ENCODE data around the gene SEMA3D. TPM values are rescaled to one million over a fixed set of nuclear protein-coding genes. Genes with fewer than 3 reads are reported as not detected.

The SEMA3D gene
- total and polyA plus RNA-seq, 12 donors = 0.80 to 9.3 (median 6.6) TPM

DNA sequence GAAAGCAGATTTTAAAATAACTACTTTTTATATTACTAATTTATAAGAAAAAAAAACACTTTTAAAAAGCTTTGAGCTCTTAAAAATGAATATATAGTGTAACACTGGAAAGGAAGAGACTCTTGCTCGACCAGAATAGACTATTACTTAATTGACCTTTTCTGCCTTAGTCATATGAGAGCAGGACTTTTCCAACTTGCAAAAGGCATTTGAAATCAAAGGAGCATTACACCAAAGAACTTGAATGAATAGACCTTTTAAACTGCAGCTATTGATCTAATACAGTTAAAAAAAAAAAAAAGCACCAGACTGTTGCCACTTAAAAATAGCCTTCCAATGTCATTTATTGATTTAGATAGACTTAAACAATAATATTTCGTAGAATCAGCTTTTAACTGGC is 17.2 kb upstream of the SEMA3D start:
- Histone ChIP-seq H3K36me3 (replicated peaks in 1 of 2) (no peaks in the 10 kb centered on the region), H3K9me3 (replicated peaks in 1 of 3) (no peaks in the 10 kb centered on the region), H3K4me3 (no peak overlapping the region), H3K4me1 (replicated peaks in 1 of 2) (no peaks in the 10 kb centered on the region), H3K27ac (no peak overlapping the region), H3K27me3 (peaks cover 4% of the 10 kb centered on the region)
- TF ChIP-seq, protein P1, sequence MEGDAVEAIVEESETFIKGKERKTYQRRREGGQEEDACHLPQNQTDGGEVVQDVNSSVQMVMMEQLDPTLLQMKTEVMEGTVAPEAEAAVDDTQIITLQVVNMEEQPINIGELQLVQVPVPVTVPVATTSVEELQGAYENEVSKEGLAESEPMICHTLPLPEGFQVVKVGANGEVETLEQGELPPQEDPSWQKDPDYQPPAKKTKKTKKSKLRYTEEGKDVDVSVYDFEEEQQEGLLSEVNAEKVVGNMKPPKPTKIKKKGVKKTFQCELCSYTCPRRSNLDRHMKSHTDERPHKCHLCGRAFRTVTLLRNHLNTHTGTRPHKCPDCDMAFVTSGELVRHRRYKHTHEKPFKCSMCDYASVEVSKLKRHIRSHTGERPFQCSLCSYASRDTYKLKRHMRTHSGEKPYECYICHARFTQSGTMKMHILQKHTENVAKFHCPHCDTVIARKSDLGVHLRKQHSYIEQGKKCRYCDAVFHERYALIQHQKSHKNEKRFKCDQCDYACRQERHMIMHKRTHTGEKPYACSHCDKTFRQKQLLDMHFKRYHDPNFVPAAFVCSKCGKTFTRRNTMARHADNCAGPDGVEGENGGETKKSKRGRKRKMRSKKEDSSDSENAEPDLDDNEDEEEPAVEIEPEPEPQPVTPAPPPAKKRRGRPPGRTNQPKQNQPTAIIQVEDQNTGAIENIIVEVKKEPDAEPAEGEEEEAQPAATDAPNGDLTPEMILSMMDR (IDR thresholded peaks at IDR 0.05) = no peak
- no peak for TF ChIP-seq POLR2A (IDR thresholded peaks at IDR 0.05)
- intact Hi-C loops (cut with DNase I) = no loop called here
- 66 to 78% (median 71%) methylated on average over 2 of the region's 2 CpGs for WGBS, 4 donors
- DNase-seq = no peak

DNA sequence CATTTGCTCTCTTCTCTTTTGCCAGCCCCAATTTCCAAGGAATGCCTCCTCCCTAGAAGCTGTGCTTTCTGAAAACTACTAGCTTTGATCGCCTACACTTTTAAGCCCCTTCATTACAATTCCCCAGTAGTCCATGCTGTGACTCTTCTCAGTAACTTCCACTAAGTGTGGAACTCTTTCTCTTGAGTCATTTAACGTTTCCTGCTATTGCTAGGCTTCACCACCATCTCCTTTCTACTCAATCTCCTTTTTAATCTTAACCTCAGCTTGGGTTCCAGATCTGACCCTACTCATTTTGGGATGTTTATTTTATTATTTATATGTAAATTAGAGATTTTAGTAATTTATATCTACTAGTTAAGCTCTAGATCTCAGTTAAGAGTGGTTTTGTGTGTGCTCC is 14.4 kb upstream of the SEMA3D start:
- no peaks in the 10 kb centered on the region for H3K36me3 ChIP-seq (replicated peaks in 1 of 2)
- no peaks in the 10 kb centered on the region for H3K4me1 ChIP-seq (replicated peaks in 1 of 2)
- no peak overlapping the region for H3K4me3 ChIP-seq
- H3K9me3 ChIP-seq (replicated peaks in 1 of 3) = no peaks in the 10 kb centered on the region
- TF ChIP-seq, protein P1 (IDR thresholded peaks at IDR 0.05) = no peak
- no peak for TF ChIP-seq POLR2A (IDR thresholded peaks at IDR 0.05)
- WGBS, 4 donors = 80 to 94% (median 89%) methylated on average over 2 of the region's 2 CpGs
- DNase-seq = no peak
- H3K27me3 ChIP-seq = peaks cover 4% of the 10 kb centered on the region
- no peak overlapping the region for H3K27ac ChIP-seq
- intact Hi-C loops (cut with DNase I) = no loop called here

DNA sequence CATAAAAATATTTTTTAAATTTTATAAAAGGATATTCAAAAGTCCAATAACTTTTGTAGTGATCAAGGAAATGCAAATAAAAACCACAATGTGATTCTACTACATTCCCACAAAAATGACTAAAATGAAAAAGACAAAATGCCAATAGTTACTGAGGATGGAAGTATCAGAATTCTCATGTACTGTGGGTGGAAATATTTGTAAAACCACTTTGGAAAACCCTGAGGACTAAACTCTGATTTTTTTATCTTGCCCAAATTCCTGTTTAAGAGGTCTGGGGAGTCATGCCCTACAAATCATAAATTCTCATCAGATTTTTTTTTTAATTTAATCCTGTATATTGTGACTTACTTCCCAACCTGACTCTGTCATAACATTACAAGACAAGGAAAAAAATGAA is 9.8 kb upstream of the SEMA3D start:
- peaks cover 4% of the 10 kb centered on the region for H3K27me3 ChIP-seq
- no peak for DNase-seq
- TF ChIP-seq POLR2A (IDR thresholded peaks at IDR 0.05) = no peak
- TF ChIP-seq, protein P1 (IDR thresholded peaks at IDR 0.05) = no peak
- intact Hi-C loops (cut with DNase I) = no loop called here
- H3K27ac ChIP-seq = no peak overlapping the region
- no peaks in the 10 kb centered on the region for H3K9me3 ChIP-seq (replicated peaks in 1 of 3)
- H3K4me1 ChIP-seq (replicated peaks in 1 of 2) = no peaks in the 10 kb centered on the region
- H3K36me3 ChIP-seq (replicated peaks in 1 of 2) = no peaks in the 10 kb centered on the region
- no peak overlapping the region for H3K4me3 ChIP-seq

DNA sequence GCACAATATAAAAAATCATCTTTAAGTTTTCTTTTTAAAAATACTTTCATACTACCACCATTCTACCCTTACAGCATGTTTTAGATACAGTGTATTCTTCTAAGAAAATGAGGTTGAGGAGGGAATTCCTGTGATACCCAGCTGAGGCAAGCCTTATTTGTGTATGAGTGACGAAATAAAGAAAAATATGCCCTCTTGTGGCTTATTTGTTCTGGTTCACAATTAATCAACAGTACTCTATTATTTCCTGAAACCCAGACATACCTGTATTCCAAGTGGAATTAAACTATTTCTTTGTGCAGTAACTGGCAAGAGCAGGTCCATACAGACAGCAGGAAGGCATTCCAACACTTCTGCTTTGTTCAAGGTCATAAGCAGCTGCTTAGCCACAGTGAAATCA is 4.5 kb upstream of the SEMA3D start:
- Histone ChIP-seq H3K9me3 (replicated peaks in 1 of 3) (no peaks in the 10 kb centered on the region), H3K4me3 (no peak overlapping the region), H3K4me1 (replicated peaks in 1 of 2) (no peaks in the 10 kb centered on the region), H3K27ac (no peak overlapping the region), H3K27me3 (peaks cover 11% of the 10 kb centered on the region), H3K36me3 (replicated peaks in 1 of 2) (no peaks in the 10 kb centered on the region)
- intact Hi-C loops (cut with DNase I) = no loop called here
- 22 to 24% (median 23%) methylated on average over 1 of the region's 1 CpG for WGBS, 4 donors
- TF ChIP-seq, protein P1 (IDR thresholded peaks at IDR 0.05) = peak in 2 of 6 experiments; percentile 9 to 43
- no peak for TF ChIP-seq POLR2A (IDR thresholded peaks at IDR 0.05)
- no peak for DNase-seq
